ENCODE measurements around the gene CTU2. TPM values are rescaled to one million over a fixed set of nuclear protein-coding genes. Genes with fewer than 3 reads are reported as not detected.

The CTU2 gene
- total and polyA plus RNA-seq, 10 of the 15 experiments (the other 5 are each of a cell fraction or from before 2014, with no cell fraction given): 0.32 to 44.5 (median 18.2) TPM

GRCh38 chr16:88702371-88703210 is 3.7 kb upstream of the CTU2 start:
- Histone ChIP-seq H3K9me3 (replicated peaks; ENCODE audit: control insufficient read depth, insufficient read depth, low read length) (no peaks in the 10 kb centered on the region), H3K27me3 (replicated peaks in 1 of 2; ENCODE audit: control insufficient read depth in 2 of 2, insufficient read depth in 2 of 2, low read length in 1 of 2) (no peaks in the 10 kb centered on the region), H3K27ac (ENCODE audit: control insufficient read depth, insufficient read depth) (peak overlapping the region; percentile 90; the same call in 1 of the 2 replicates), H3K79me2 (ENCODE audit: control insufficient read depth, insufficient read depth, low read length) (peaks cover 51% of the 10 kb centered on the region), H3K4me3 (peak overlapping the region; percentile 90), H3K9ac (ENCODE audit: control insufficient read depth, insufficient read depth, low read length) (peak overlapping the region; percentile 25), H3K4me1 (ENCODE audit: control insufficient read depth, insufficient read depth, low read length) (peaks cover 56% of the 10 kb centered on the region), H4K20me1 (ENCODE audit: control insufficient read depth, insufficient read depth) (no peaks in the 10 kb centered on the region), H3K4me2 (ENCODE audit: control insufficient read depth, insufficient read depth) (peak overlapping the region; percentile 95), H2AFZ (ENCODE audit: control insufficient read depth, low read depth, low read length) (no peak overlapping the region), H3K36me3 (ENCODE audit: control insufficient read depth in 2 of 2, insufficient read depth in 2 of 2, low read length in 1 of 2) (peaks cover 0 to 3% of the 10 kb centered on the region in 2 experiments; a peak in 2 of 4 replicates)
- 28% methylated on average over 31 of the region's 31 CpGs for WGBS (ENCODE audit: insufficient coverage, insufficient replicate concordance, low lambda C conversion rate, missing lambda C conversion rate)
- FAIRE-seq: no peak
- POLR2A ChIA-PET: interaction anchor here (0.5 to 2.3 kb wide), 4 partner anchors 15 to 775 kb away, joined by 3 to 6 read pairs (median 3); partner anchors contain the start of gene MVD
- CTCF ChIA-PET: interaction anchor here (0.9 to 3.3 kb wide), 8 partner anchors 17 to 79 kb away, joined by 3 to 26 read pairs (median 5); no protein-coding TSS in a partner anchor
- no TSS peak for BruUV-seq (replicated peaks)
- no peak for TF ChIP-seq RELA (IDR thresholded peaks at IDR 0.05; ENCODE audit: borderline replicate concordance, partially characterized antibody)
- TF ChIP-seq ASH2L (IDR thresholded peaks at IDR 0.05; ENCODE audit: borderline replicate concordance, low read depth): no peak
- TF ChIP-seq TBL1XR1 (IDR thresholded peaks at IDR 0.05; ENCODE audit: low read depth, low read length): no peak
- TF ChIP-seq MLLT1 (IDR thresholded peaks at IDR 0.05): 0 out of 2 replicates have a peak, but pooled peaks have one; percentile 41
- no peak for TF ChIP-seq WRNIP1 (IDR thresholded peaks at IDR 0.05; ENCODE audit: borderline replicate concordance, low read depth, low read length)
- TF ChIP-seq SIN3A (IDR thresholded peaks at IDR 0.05; ENCODE audit: low read depth, low read length): no peak
- TF ChIP-seq JUNB (IDR thresholded peaks at IDR 0.05): no peak
- no peak for ATAC-seq
- no peak for DNase-seq (ENCODE audit: low read depth, low spot score)
- RAD21 ChIA-PET (ENCODE audit: unreplicated experiment): interaction anchor here (0.6 to 2.5 kb wide), 5 partner anchors 17 to 783 kb away, joined by 3 to 10 read pairs (median 4); partner anchors contain the start of gene APRT
- in situ Hi-C loops (cut with MboI): no loop called here
- SMC1A ChIA-PET (ENCODE audit: uncharacterized antibody, unreplicated experiment): interaction anchor here (1.0 to 2.9 kb wide), 3 partner anchors 22 to 155 kb away, joined by 3 to 13 read pairs (median 3); no protein-coding TSS in a partner anchor
- intact Hi-C loops (cut with micrococcal nuclease; ENCODE audit: unreplicated experiment): no loop called here

Measured in GM12878 (cell line).